K562 (cell line): ENCODE measurements around the gene KLHL13. TPM values are rescaled to one million over a fixed set of nuclear protein-coding genes. Genes with fewer than 3 reads are reported as not detected.

Experiments
- ATAC-seq: fragments of 200-7000 bp; cut with Tn5 transposase; 3 replicates; pipeline ENCODE4 v1.9.1; 2020; ENCODE audit warnings: moderate library complexity
- BruUV-seq: library from RNA; stranded (reverse); fragments of 400-500 nt; replicated peaks from 2 replicates; lab custom pipeline; 2021; lab: Mats Ljungman, UMichigan
- CTCF ChIA-PET: fragments of 300-600 bp; formaldehyde crosslinking; extraction: SDS; loops from one replicate; lab custom pipeline; 2021; ENCODE audit warnings: low intra/inter-chr PET ratio; lab: Yijun Ruan, JAX
- POLR2A ChIA-PET: fragments of 300-600, 350-650 bp; sonication (Branson Sonifier 250); formaldehyde crosslinking; extraction: SDS; loops from one replicate; lab custom pipeline; 2021; ENCODE audit warnings: antibody characterized with exemption, inconsistent platforms; lab: Yijun Ruan, JAX
- DNase-seq, 4 experiments: peaks; one replicate each; pipeline versions ENCODE4 v3.0.0 to v3.0.0-alpha.2; 2011 to 2018; ENCODE audit warnings: low spot score in 3 of 4, mixed read lengths in 3 of 4; ENCODE audit errors: extremely low read depth in 1 of 4
- FAIRE-seq: peaks from 2 replicates; lab custom pipeline; 2011; peaks lifted over from hg19 to GRCh38; lab: Jason Lieb, UNC
- H2AFZ ChIP-seq: 2 replicates; pipeline ENCODE4 v1.6.0; 2011; ENCODE audit warnings: low read depth, low read length, control low read depth, inconsistent platforms
- H3K27ac ChIP-seq: fragments of 200-600 bp; 3 replicates; pipeline ENCODE4 v1.8.0; 2011; ENCODE audit warnings: low read depth, mild to moderate bottlenecking, control low read depth, inconsistent platforms, low read length, moderate library complexity, mixed read lengths; ENCODE audit errors: extremely low read depth
- H3K27me3 ChIP-seq, 2 experiments: fragments of 300-600 bp in 1 of 2; 2 replicates in 1 of 2; 3 replicates in 1 of 2; pipeline versions ENCODE4 v1.6.0 to v1.8.0; 2011; ENCODE audit warnings: inconsistent platforms in 2 of 2, low read length in 2 of 2, mild to moderate bottlenecking in 1 of 2, mixed read lengths in 1 of 2, moderate library complexity in 1 of 2; ENCODE audit not compliant: control insufficient read depth in 2 of 2, insufficient read depth in 2 of 2
- H3K36me3 ChIP-seq: fragments of 300-600 bp; 3 replicates; pipeline ENCODE4 v1.8.0; 2011; ENCODE audit warnings: mild to moderate bottlenecking, low read length, inconsistent platforms; ENCODE audit not compliant: control insufficient read depth, insufficient read depth
- H3K4me1 ChIP-seq, 2 experiments: fragments of 200-600 bp in 1 of 2; replicated peaks in 1 of 2; 2 replicates in 1 of 2; 3 replicates in 1 of 2; pipeline versions ENCODE4 v1.5.1 to v1.8.0; 2011; ENCODE audit warnings: inconsistent platforms in 2 of 2, low read length in 2 of 2, mild to moderate bottlenecking in 1 of 2, mixed read lengths in 1 of 2, moderate library complexity in 1 of 2; ENCODE audit not compliant: control insufficient read depth in 2 of 2, insufficient read depth in 2 of 2
- H3K4me2 ChIP-seq: 2 replicates; pipeline ENCODE4 v1.6.1; 2011; ENCODE audit warnings: low read length, control low read depth, inconsistent platforms, mixed read lengths; ENCODE audit not compliant: insufficient read depth
- H3K4me3 ChIP-seq: fragments of 200-600 bp; sonication (generic), shearing (Covaris generic); 2 replicates; pipeline ENCODE4 v1.5.1; 2016; ENCODE audit warnings: control low read depth, inconsistent platforms
- H3K79me2 ChIP-seq: fragments of 200-600 bp; 3 replicates; pipeline ENCODE4 v1.8.0; 2011; ENCODE audit warnings: low read length, inconsistent platforms; ENCODE audit not compliant: control insufficient read depth, insufficient read depth
- H3K9ac ChIP-seq, 2 experiments: 2 replicates each; pipeline versions ENCODE4 v1.6.0 to v1.6.1; 2011; ENCODE audit warnings: low read depth in 2 of 2, low read length in 2 of 2, control low read depth in 1 of 2, inconsistent platforms in 1 of 2, mild to moderate bottlenecking in 1 of 2, mixed read lengths in 1 of 2; ENCODE audit not compliant: insufficient read depth in 1 of 2
- H3K9me1 ChIP-seq: one replicate; pipeline ENCODE4 v1.6.0; 2011; ENCODE audit warnings: inconsistent platforms, mild to moderate bottlenecking, low read length, moderate library complexity; ENCODE audit not compliant: control insufficient read depth, insufficient read depth
- H3K9me3 ChIP-seq: replicated peaks from 2 replicates; pipeline ENCODE4 v1.5.1; 2011; ENCODE audit warnings: low read depth, low read length, inconsistent platforms; ENCODE audit not compliant: control insufficient read depth, insufficient read depth
- H4K20me1 ChIP-seq: replicated peaks from 2 replicates; pipeline ENCODE4 v1.6.1; 2011; ENCODE audit warnings: low read length, inconsistent platforms, mixed read lengths; ENCODE audit not compliant: control insufficient read depth, insufficient read depth
- CEBPB ChIP-seq: fragments of 450-650 bp; IDR thresholded peaks from 2 replicates; pipeline ENCODE4 v1.6.1; 2016; ENCODE audit warnings: missing genetic modification characterization, missing compliant biosample characterization
- CEBPG ChIP-seq, 3 experiments: fragments of 200-800 bp in 1 of 3; sonication (Bioruptor generic) in 1 of 3; sonication (generic) in 1 of 3; formaldehyde crosslinking in 1 of 3; IDR thresholded peaks in 2 of 3; conservative IDR thresholded peaks in 1 of 3; 2 replicates each; pipeline versions ENCODE4 v1.6.1 to v1.8.0; 2016 to 2022; ENCODE audit warnings: missing compliant biosample characterization in 2 of 3, missing genetic modification characterization in 2 of 3, mild to moderate bottlenecking in 1 of 3, missing genetic modification reagents in 1 of 3
- FOXP1 ChIP-seq: sonication (generic); formaldehyde crosslinking; IDR thresholded peaks from 2 replicates; pipeline ENCODE4 v1.8.0; 2022; ENCODE audit warnings: mild to moderate bottlenecking, missing genetic modification reagents
- ZFPM2 ChIP-seq: fragments of 250-450 bp; sonication (Bioruptor Pico); IDR thresholded peaks from 2 replicates; pipeline ENCODE4 v1.5.1; 2022; ENCODE audit warnings: mild to moderate bottlenecking
- ZNF77 ChIP-seq: fragments of 250-450 bp; sonication (Bioruptor Pico); IDR thresholded peaks from 2 replicates; pipeline ENCODE4 v1.5.0; 2020
- WGBS: fragments of 100-300 bp; shearing (Covaris generic); methylation state at CpG from one replicate; pipeline ENCODE4 v1.1.6; 2016; ENCODE audit warnings: low coverage, mixed read lengths; ENCODE audit not compliant: insufficient coverage; ENCODE audit errors: missing lambda C conversion rate; 5-methylcytosine and 5-hydroxymethylcytosine counted together
- in situ Hi-C: fragments of 300-500 bp; cut with MboI; formaldehyde crosslinking; loops from 4 replicates; pipeline ENCODE4 v1.15.0; 2018; ENCODE audit warnings: inconsistent platforms, mixed read lengths
- intact Hi-C: fragments of 100-400 bp; cut with micrococcal nuclease; formaldehyde crosslinking; loops from 2 replicates; pipeline ENCODE4 v1.14.2; 2022
- polyA plus RNA-seq, 8 experiments: library from polyadenylated mRNA; depleted of rRNA in 4 of 8; stranded (reverse) in 5 of 8; unstranded in 3 of 8; fragments of >200 nt; fragmentation: Nextera tagmentation in 2 of 8; fragmentation: Illumina TruSeq in 1 of 8; extraction: Ambion mirVana in 2 of 8; extraction: Trizol in 1 of 8; gene quantifications; 2 replicates each; pipeline versions ENCODE4 v1.2.1 to v1.2.3, GENCODE V29; 2011 to 2014; ENCODE audit warnings: inconsistent platforms in 1 of 8, missing spikeins in 1 of 8
- total RNA-seq, 7 experiments: library from RNA; depleted of rRNA in 6 of 7; stranded (reverse); fragments of >200 nt in 6 of 7; fragmentation: Illumina TruSeq in 2 of 7; extraction: Trizol in 2 of 7; gene quantifications; 2 replicates each; pipeline versions ENCODE4 v1.2.1 to v1.2.3, GENCODE V29; 2011 to 2021; ENCODE audit warnings: low replicate concordance in 1 of 7

KLHL13 gene
- total and polyA plus RNA-seq, 9 of the 15 experiments (the other 6 are each of a cell fraction or from before 2014, with no cell fraction given): 1.2 to 4.1 (median 2.2) TPM

DNA sequence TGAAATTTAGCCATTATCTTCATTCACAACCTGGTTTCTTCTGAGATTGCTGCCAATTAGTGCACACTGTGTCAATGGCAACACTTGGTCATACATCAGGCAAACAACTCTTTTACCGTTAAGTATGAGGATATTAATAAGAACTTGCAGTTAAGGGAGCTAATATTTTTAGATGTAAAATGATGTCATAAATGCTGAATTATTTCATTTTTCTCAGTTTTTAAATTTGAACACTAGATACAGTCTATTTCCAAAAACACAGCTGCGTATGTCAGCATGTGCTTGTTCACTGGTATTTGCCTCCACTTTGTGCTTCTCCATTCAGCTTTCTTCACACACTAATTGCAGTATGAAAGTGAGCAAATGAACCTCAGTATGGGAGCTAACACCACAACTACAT lies 1.6 kb downstream of the KLHL13 start:
- FAIRE-seq: no peak
- no peak for ATAC-seq

GRCh38 chrX:118109065-118109464 lies 7.5 kb downstream of the KLHL13 start:
- no peaks in the 10 kb centered on the region for H3K79me2 ChIP-seq
- H3K9me1 ChIP-seq: no peaks in the 10 kb centered on the region
- no peak for ATAC-seq
- intact Hi-C loops: no loop called here
- no peaks in the 10 kb centered on the region for H4K20me1 ChIP-seq
- no peaks in the 10 kb centered on the region for H3K36me3 ChIP-seq
- no peaks in the 10 kb centered on the region for H3K9me3 ChIP-seq
- H3K27ac ChIP-seq: no peak overlapping the region
- H3K4me2 ChIP-seq: no peak overlapping the region
- no TSS peak for BruUV-seq
- DNase-seq: no peak
- H2AFZ ChIP-seq: no peak overlapping the region
- H3K4me3 ChIP-seq: no peak overlapping the region
- FAIRE-seq: no peak
- H3K4me1 ChIP-seq: no peaks in the 10 kb centered on the region
- no peak overlapping the region for H3K9ac ChIP-seq
- in situ Hi-C loops: no loop called here
- H3K27me3 ChIP-seq: no peaks in the 10 kb centered on the region
- TF ChIP-seq CEBPG (CRISPR knock-in tag; IDR thresholded peaks at IDR 0.05) (no peak), CEBPG (tag; conservative IDR thresholded peaks at IDR 0.05 in 1 of 2, IDR thresholded peaks at IDR 0.05 in 1 of 2) (peak in 1 of 2 experiments; percentile 52; a peak in 2 of 4 replicates), CEBPB (tag) (peak; percentile 64), ZFPM2 (CRISPR knock-in tag) (no peak), ZNF77 (CRISPR knock-in tag) (no peak)
- 16% methylated on average over 4 of the region's 5 CpGs for WGBS
- CTCF ChIA-PET: no interaction called here
- POLR2A ChIA-PET: no interaction called here

More for the DNA sequence above, 1.6 kb downstream of the KLHL13 start:
- H3K27ac ChIP-seq: no peak overlapping the region
- no peak overlapping the region for H3K9ac ChIP-seq
- H3K79me2 ChIP-seq: no peaks in the 10 kb centered on the region
- in situ Hi-C loops: no loop called here
- no TSS peak for BruUV-seq
- no peaks in the 10 kb centered on the region for H3K36me3 ChIP-seq
- no peak overlapping the region for H3K4me3 ChIP-seq
- no peaks in the 10 kb centered on the region for H3K9me3 ChIP-seq
- H3K4me1 ChIP-seq: peaks cover 0 to 13% of the 10 kb centered on the region in 2 experiments; a peak in 2 of 5 replicates
- H4K20me1 ChIP-seq: no peaks in the 10 kb centered on the region
- intact Hi-C loops: loop anchor here (10.0 kb wide), 1 partner anchor 110 kb away; no protein-coding TSS in a partner anchor
- H3K9me1 ChIP-seq: no peaks in the 10 kb centered on the region
- no peak overlapping the region for H2AFZ ChIP-seq
- H3K27me3 ChIP-seq: no peaks in the 10 kb centered on the region
- no peak for DNase-seq
- no peak overlapping the region for H3K4me2 ChIP-seq
- no peak for TF ChIP-seq FOXP1
- WGBS: 4% methylated on average over 2 of the region's 2 CpGs
- POLR2A ChIA-PET: no interaction called here
- CTCF ChIA-PET: no interaction called here
